Measurements from ENCODE around the gene FAM222A. TPM values are rescaled to one million over a fixed set of nuclear protein-coding genes. Genes with fewer than 3 reads are reported as not detected.

The FAM222A gene
- total RNA-seq, 1 experiment from 2014 or later = 2.8 TPM

- no peak for TF ChIP-seq CTCF (conservative IDR thresholded peaks at IDR 0.05)
- Histone ChIP-seq H3K27me3 (ENCODE audit: insufficient read depth, low read length) (no peaks in the 10 kb centered on the region), H2BK12ac (ENCODE audit: insufficient read length, low read depth, low read length) (no peak overlapping the region), H3K14ac (ENCODE audit: insufficient read depth, low read length) (no peak overlapping the region), H2AFZ (ENCODE audit: low read length) (no peak overlapping the region), H2BK15ac (ENCODE audit: low read depth, low read length) (no peak overlapping the region), H3K27ac (ENCODE audit: insufficient read length, low read depth, low read length) (no peak overlapping the region), H3K23ac (ENCODE audit: insufficient read length, low read depth, low read length) (no peak overlapping the region), H3K56ac (ENCODE audit: insufficient read length, low read depth, low read length) (no peak overlapping the region), H3K4me1 (ENCODE audit: insufficient read depth, low read length) (no peaks in the 10 kb centered on the region), H2BK120ac (ENCODE audit: low read depth, low read length, poor library complexity, severe bottlenecking) (no peak overlapping the region), H2AK5ac (ENCODE audit: insufficient read length, low read length) (no peak overlapping the region), H3K18ac (ENCODE audit: insufficient read length, low read depth, low read length) (no peak overlapping the region), H4K91ac (ENCODE audit: insufficient read length, low read depth, low read length) (no peak overlapping the region), H2BK5ac (ENCODE audit: insufficient read length, low read length) (no peak overlapping the region), H3K79me1 (ENCODE audit: insufficient read depth, low read depth, low read length, poor library complexity, severe bottlenecking) (no peaks in the 10 kb centered on the region), H4K20me1 (ENCODE audit: control insufficient read depth, insufficient read depth, insufficient read length) (peaks cover 2% of the 10 kb centered on the region), H3K4ac (ENCODE audit: low read depth, low read length) (no peak overlapping the region), H3K9me3 (ENCODE audit: control insufficient read depth, low read depth, low read length) (no peaks in the 10 kb centered on the region), H4K8ac (replicated peaks; ENCODE audit: insufficient read length, low read depth, low read length) (no peak overlapping the region), H3T11ph (ENCODE audit: low read length) (no peak overlapping the region), H3K9ac (ENCODE audit: extremely low read depth, insufficient read length, low read length) (no peak overlapping the region), H4K5ac (ENCODE audit: insufficient read length, low read depth, low read length) (no peak overlapping the region), H2BK20ac (ENCODE audit: low read depth, low read length, poor library complexity, severe bottlenecking) (no peak overlapping the region), H3K79me2 (ENCODE audit: insufficient read depth, low read length) (no peaks in the 10 kb centered on the region), H3K23me2 (ENCODE audit: insufficient read length, low read depth, low read length, poor library complexity, severe bottlenecking) (no peaks in the 10 kb centered on the region), H3K4me2 (ENCODE audit: insufficient read depth, insufficient read length, low read length) (no peak overlapping the region)
- Mint-ChIP-seq H3K9me3 (no peaks in the 10 kb centered on the region), H3K27ac (no peak overlapping the region), H3K27me3 (ENCODE audit: low read depth) (no peaks in the 10 kb centered on the region), H3K4me1 (peaks cover 0 to 2% of the 10 kb centered on the region in 2 experiments; a peak in 2 of 4 replicates), H3K36me3 (ENCODE audit: insufficient read depth in 1 of 3, low read depth in 3 of 3) (peaks cover 0 to 11% (median 0%) of the 10 kb centered on the region in 3 experiments; a peak in 1 of 7 replicates), H3K4me3 (no peak overlapping the region)
- no peak for DNase-seq
- WGBS (ENCODE audit: extremely low coverage, insufficient read length, low lambda C conversion rate) = no CpG with 5 or more reads among the region's 15 CpGs
Observed at GRCh38 chr12:109802828-109803227, 89.2 kb downstream of the FAM222A start.

All from H9 (cell line).